ENCODE results near the gene ATP8B1.

The ATP8B1 gene

GRCh38 chr18:57785751-57786437 lies 17.2 kb downstream of the ATP8B1 start:
- no peak for DNase-seq (ENCODE audit: low read depth)
- no peak for TF ChIP-seq CTCF (IDR thresholded peaks at IDR 0.05; ENCODE audit: insufficient read depth, low read depth, low read length, missing control alignments)
- no peak overlapping the region for H3K4me3 ChIP-seq (ENCODE audit: low read length)

- no peak for TF ChIP-seq CTCF (IDR thresholded peaks at IDR 0.05; ENCODE audit: insufficient read depth, low read depth, low read length, missing control alignments)
- H3K4me3 ChIP-seq (ENCODE audit: low read length) = no peak overlapping the region
- no peak for DNase-seq (ENCODE audit: low read depth)
Measured at GRCh38 chr18:57784801-57785114, 18.4 kb downstream of the ATP8B1 start.

GRCh38 chr18:57784034-57784800 lies 18.9 kb downstream of the ATP8B1 start:
- peak; percentile 79 for DNase-seq (ENCODE audit: low read depth)
- no peak overlapping the region for H3K4me3 ChIP-seq (ENCODE audit: low read length)
- TF ChIP-seq CTCF (IDR thresholded peaks at IDR 0.05; ENCODE audit: insufficient read depth, low read depth, low read length, missing control alignments) = no peak

DNA sequence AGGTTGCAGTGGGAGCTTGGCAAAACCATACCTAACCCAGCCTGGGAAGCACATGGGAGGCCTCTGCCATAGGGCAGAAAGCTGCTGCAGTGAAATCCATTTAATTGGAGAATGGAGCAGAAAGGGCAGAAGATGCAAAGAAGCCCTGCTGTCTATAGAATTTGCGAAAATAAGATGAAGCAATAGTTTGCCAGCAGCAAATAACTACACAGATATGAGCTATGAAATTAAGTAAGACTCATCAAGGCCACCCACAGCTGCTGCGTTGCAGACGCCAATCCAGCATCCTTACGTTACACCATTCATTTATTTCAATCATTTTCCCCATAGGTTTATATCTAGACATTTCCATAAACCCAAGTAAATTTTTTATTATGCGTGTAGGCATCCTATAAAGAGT lies 21.1 kb downstream of the ATP8B1 start:
- no peak overlapping the region for H3K4me3 ChIP-seq (ENCODE audit: low read length)
- no peak for DNase-seq (ENCODE audit: low read depth)
- no peak for TF ChIP-seq CTCF (IDR thresholded peaks at IDR 0.05; ENCODE audit: insufficient read depth, low read depth, low read length, missing control alignments)

- no peak for TF ChIP-seq CTCF (IDR thresholded peaks at IDR 0.05; ENCODE audit: insufficient read depth, low read depth, low read length, missing control alignments)
- H3K4me3 ChIP-seq (ENCODE audit: low read length) = no peak overlapping the region
- DNase-seq (ENCODE audit: low read depth) = peak; percentile 60
Measured at GRCh38 chr18:57780706-57781347, 22.3 kb downstream of the ATP8B1 start.

DNA sequence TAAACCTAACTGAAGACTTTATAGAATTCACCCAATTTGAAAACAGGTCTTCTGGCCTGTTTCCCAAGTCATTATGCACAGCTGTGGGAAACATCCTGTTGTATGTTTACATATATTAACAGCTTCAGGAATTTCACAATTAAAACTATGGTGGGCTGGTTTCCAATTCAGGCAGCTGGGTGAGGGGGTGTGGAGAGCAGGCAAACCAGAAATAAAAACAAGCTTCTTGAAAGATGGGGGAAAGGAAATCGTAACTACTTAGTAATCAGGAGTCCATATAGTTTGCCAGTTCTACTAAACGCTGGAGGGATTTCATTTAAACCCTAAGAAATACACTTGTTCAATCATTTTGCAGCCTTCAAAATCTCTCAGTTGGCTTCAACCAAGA lies 22.8 kb downstream of the ATP8B1 start:
- peak; percentile 62 for DNase-seq (ENCODE audit: low read depth)
- no peak for TF ChIP-seq CTCF (IDR thresholded peaks at IDR 0.05; ENCODE audit: insufficient read depth, low read depth, low read length, missing control alignments)
- no peak overlapping the region for H3K4me3 ChIP-seq (ENCODE audit: low read length)
